ENCODE data around the gene IFNLR1. TPM values are rescaled to one million over a fixed set of nuclear protein-coding genes. Genes with fewer than 3 reads are reported as not detected.

Gene IFNLR1
- total RNA-seq, 1 experiment from 2014 or later, result 6.1 TPM

DNA sequence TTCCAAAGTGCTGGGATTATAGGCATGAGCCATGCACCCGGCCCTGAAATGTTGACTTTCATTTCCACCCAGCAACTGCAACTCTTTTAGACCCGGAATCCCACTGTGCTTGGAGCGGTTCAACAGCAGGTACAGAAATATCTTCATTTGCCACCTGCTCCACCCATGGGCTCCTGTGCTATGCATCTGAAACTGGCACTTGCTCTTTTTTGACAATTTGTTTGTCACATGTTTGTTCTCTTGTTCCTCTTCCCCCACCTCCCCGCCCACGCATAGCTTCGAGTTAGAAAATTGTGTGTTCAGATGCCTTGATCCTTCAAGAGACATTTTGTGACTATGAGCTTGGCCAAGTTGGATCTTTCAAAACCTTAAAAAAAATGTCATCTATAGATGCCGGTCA is 2.4 kb upstream of the IFNLR1 start:
- intact Hi-C loops (cut with micrococcal nuclease; ENCODE audit: unreplicated experiment), result no loop called here
- CTCF ChIA-PET, result no interaction called here

DNA sequence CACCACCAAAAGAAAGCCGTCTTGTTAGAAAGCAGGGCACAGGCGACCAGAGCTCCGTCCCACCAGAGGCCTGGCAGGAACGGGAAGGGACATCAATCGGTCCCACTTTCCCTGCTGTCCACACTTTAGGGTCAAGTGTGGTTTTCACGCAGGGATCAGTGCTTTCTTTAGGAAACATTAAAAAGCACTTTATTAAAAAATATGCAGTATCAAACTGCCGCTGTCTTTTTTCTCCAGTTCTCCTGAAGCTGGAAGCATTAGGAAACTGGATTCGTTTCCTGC is 437 bp downstream of the IFNLR1 start:
- Mint-ChIP-seq H3K27me3 (ENCODE audit: insufficient read depth, unreplicated experiment) (no peaks in the 10 kb centered on the region), H3K4me1 (ENCODE audit: low read depth, unreplicated experiment) (peaks cover 7% of the 10 kb centered on the region), H3K36me3 (ENCODE audit: insufficient read depth, unreplicated experiment) (peaks cover 4% of the 10 kb centered on the region), H3K4me3 (ENCODE audit: unreplicated experiment) (peak overlapping the region; percentile 82), H3K27ac (ENCODE audit: unreplicated experiment) (peak overlapping the region; percentile 53), H3K9me3 (ENCODE audit: unreplicated experiment) (no peaks in the 10 kb centered on the region)
- H3K4me3 ChIP-seq (ENCODE audit: low read depth, low read length), result peak overlapping the region; percentile 44
- no peak for DNase-seq
- BruUV-seq (replicated peaks), result no TSS peak
- intact Hi-C loops (cut with micrococcal nuclease; ENCODE audit: unreplicated experiment), result loop anchor here (2.0 kb wide), 1 partner anchor 36 kb away; no protein-coding TSS in a partner anchor
- H3K4me1 ChIP-seq, result peaks cover 8% of the 10 kb centered on the region; the same call in 1 of the 2 replicates
- ChIA-PET CTCF (interaction anchor here (0.9 kb wide), 1 partner anchor 13 kb away, joined by 3 read pairs; no protein-coding TSS in a partner anchor), POLR2A (interaction anchor here (0.6 to 3.1 kb wide), 2 partner anchors 36 to 74 kb away, joined by 5 to 49 read pairs; no protein-coding TSS in a partner anchor)
- H3K36me3 ChIP-seq (ENCODE audit: control insufficient read depth, insufficient read depth, low read length), result no peaks in the 10 kb centered on the region
- TF ChIP-seq, protein P1, sequence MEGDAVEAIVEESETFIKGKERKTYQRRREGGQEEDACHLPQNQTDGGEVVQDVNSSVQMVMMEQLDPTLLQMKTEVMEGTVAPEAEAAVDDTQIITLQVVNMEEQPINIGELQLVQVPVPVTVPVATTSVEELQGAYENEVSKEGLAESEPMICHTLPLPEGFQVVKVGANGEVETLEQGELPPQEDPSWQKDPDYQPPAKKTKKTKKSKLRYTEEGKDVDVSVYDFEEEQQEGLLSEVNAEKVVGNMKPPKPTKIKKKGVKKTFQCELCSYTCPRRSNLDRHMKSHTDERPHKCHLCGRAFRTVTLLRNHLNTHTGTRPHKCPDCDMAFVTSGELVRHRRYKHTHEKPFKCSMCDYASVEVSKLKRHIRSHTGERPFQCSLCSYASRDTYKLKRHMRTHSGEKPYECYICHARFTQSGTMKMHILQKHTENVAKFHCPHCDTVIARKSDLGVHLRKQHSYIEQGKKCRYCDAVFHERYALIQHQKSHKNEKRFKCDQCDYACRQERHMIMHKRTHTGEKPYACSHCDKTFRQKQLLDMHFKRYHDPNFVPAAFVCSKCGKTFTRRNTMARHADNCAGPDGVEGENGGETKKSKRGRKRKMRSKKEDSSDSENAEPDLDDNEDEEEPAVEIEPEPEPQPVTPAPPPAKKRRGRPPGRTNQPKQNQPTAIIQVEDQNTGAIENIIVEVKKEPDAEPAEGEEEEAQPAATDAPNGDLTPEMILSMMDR (IDR thresholded peaks at IDR 0.05; ENCODE audit: insufficient read depth in 1 of 2, low read depth in 1 of 2, low read length in 1 of 2, severe bottlenecking in 1 of 2, unreplicated experiment in 1 of 2), result no peak
- no peaks in the 10 kb centered on the region for H3K27me3 ChIP-seq (replicated peaks; ENCODE audit: control insufficient read depth, insufficient read depth, low read length)
- no peaks in the 10 kb centered on the region for H3K9me3 ChIP-seq

More for the DNA sequence above, 2.4 kb upstream of the IFNLR1 start:
- Histone ChIP-seq H3K4me3 (ENCODE audit: low read depth, low read length) (no peak overlapping the region), H3K4me1 (peaks cover 8% of the 10 kb centered on the region; the same call in 1 of the 2 replicates), H3K9me3 (no peaks in the 10 kb centered on the region), H3K36me3 (ENCODE audit: control insufficient read depth, insufficient read depth, low read length) (no peaks in the 10 kb centered on the region), H3K27me3 (replicated peaks; ENCODE audit: control insufficient read depth, insufficient read depth, low read length) (no peaks in the 10 kb centered on the region)
- peaks cover 4% of the 10 kb centered on the region for H3K36me3 Mint-ChIP-seq (ENCODE audit: insufficient read depth, unreplicated experiment)
- no peaks in the 10 kb centered on the region for H3K27me3 Mint-ChIP-seq (ENCODE audit: insufficient read depth, unreplicated experiment)
- no peak overlapping the region for H3K27ac Mint-ChIP-seq (ENCODE audit: unreplicated experiment)
- no TSS peak for BruUV-seq (replicated peaks)
- peak overlapping the region; percentile 56 for H3K4me3 Mint-ChIP-seq (ENCODE audit: unreplicated experiment)
- POLR2A ChIA-PET, result no interaction called here
- no peak for DNase-seq
- TF ChIP-seq, protein P1 (IDR thresholded peaks at IDR 0.05; ENCODE audit: insufficient read depth in 1 of 2, low read depth in 1 of 2, low read length in 1 of 2, severe bottlenecking in 1 of 2, unreplicated experiment in 1 of 2), result no peak
- no peaks in the 10 kb centered on the region for H3K9me3 Mint-ChIP-seq (ENCODE audit: unreplicated experiment)
- no peaks in the 10 kb centered on the region for H3K4me1 Mint-ChIP-seq (ENCODE audit: low read depth, unreplicated experiment)

DNA sequence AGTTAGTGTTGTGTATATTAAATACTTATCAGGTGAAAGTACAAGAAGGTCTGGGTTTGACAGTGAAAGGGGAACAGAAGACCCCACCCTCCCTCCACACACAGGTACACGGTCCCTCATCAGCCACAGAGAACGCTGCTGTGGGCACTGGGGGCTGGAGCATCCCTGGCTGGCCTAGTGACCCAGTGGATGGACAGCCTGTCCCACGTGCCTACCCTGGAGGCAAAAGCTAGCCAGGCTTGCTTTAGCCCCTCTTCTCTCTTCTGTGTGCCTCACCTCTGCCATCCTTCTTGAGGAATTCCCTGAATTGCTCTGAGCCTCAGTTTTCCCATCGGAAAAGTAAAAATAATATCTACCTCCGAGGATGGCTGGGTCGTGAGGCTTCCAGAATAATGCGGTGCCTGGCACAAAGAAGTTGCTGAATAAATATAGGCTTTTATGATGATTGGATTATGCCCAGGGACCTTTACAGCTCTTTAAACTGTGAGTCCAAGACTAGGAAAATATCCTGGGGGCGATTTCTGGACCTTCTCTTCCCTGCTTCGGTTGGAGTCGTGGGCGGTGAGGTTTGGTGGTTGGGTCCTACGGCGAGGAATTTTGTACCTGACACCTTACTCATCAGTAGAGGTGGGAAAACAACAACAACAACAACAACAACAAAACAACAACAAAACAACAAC is 918 bp downstream of the IFNLR1 start:
- Mint-ChIP-seq H3K9me3 (ENCODE audit: unreplicated experiment) (no peaks in the 10 kb centered on the region), H3K27ac (ENCODE audit: unreplicated experiment) (peak overlapping the region; percentile 53), H3K4me3 (ENCODE audit: unreplicated experiment) (peak overlapping the region; percentile 82), H3K36me3 (ENCODE audit: insufficient read depth, unreplicated experiment) (peaks cover 4% of the 10 kb centered on the region), H3K27me3 (ENCODE audit: insufficient read depth, unreplicated experiment) (no peaks in the 10 kb centered on the region), H3K4me1 (ENCODE audit: low read depth, unreplicated experiment) (peaks cover 7% of the 10 kb centered on the region)
- Histone ChIP-seq H3K4me3 (ENCODE audit: low read depth, low read length) (peak overlapping the region; percentile 44), H3K36me3 (ENCODE audit: control insufficient read depth, insufficient read depth, low read length) (no peaks in the 10 kb centered on the region), H3K9me3 (no peaks in the 10 kb centered on the region), H3K27me3 (replicated peaks; ENCODE audit: control insufficient read depth, insufficient read depth, low read length) (no peaks in the 10 kb centered on the region), H3K4me1 (peaks cover 8% of the 10 kb centered on the region; the same call in 1 of the 2 replicates)
- ChIA-PET CTCF (interaction anchor here (0.9 kb wide), 1 partner anchor 13 kb away, joined by 3 read pairs; no protein-coding TSS in a partner anchor), POLR2A (interaction anchor here (3.1 kb wide), 1 partner anchor 35 kb away, joined by 49 read pairs; no protein-coding TSS in a partner anchor)
- TF ChIP-seq, protein P1 (IDR thresholded peaks at IDR 0.05; ENCODE audit: insufficient read depth in 1 of 2, low read depth in 1 of 2, low read length in 1 of 2, severe bottlenecking in 1 of 2, unreplicated experiment in 1 of 2), result no peak
- DNase-seq, result no peak
- TSS peak; percentile 85 for BruUV-seq (replicated peaks)
- intact Hi-C loops (cut with micrococcal nuclease; ENCODE audit: unreplicated experiment), result loop anchor here (2.0 kb wide), 1 partner anchor 35 kb away; no protein-coding TSS in a partner anchor

All from Caco-2 (cell line).